HL-60 (cell line): Measurements from ENCODE around the gene CAMKK2.
"Not testable (repeated sequence)": the region's sequence is repeated elsewhere in the genome, so short reads cannot be mapped to it uniquely, and the experiment has no call there.

Experiments
- DNase-seq, 2 experiments: peaks; one replicate each; pipeline ENCODE4 v3.0.0-alpha.2; 2010 to 2020; ENCODE audit warnings: low read depth in 1 of 2, low spot score in 1 of 2
- H3K27ac ChIP-seq: fragments of 250-450 bp; sonication (Bioruptor Pico); replicated peaks from 2 replicates; pipeline ENCODE4 v1.5.1; 2020; ENCODE audit warnings: mild to moderate bottlenecking, moderate library complexity
- H3K27me3 ChIP-seq: fragments of 250-450 bp; sonication (Bioruptor Pico); 2 replicates; pipeline ENCODE4 v1.5.1; 2021; ENCODE audit warnings: mild to moderate bottlenecking, moderate library complexity; ENCODE audit not compliant: insufficient read depth, poor library complexity, severe bottlenecking
- H3K4me3 ChIP-seq: replicated peaks from 2 replicates; pipeline ENCODE4 v1.5.1; 2011; ENCODE audit warnings: mild to moderate bottlenecking, control low read depth, low read length; ENCODE audit not compliant: insufficient read depth
- GABPA ChIP-seq: IDR thresholded peaks from 2 replicates; pipeline ENCODE4 v1.6.1; 2012; ENCODE audit warnings: low read depth
- POLR2AphosphoS5 ChIP-seq: IDR thresholded peaks from 2 replicates; pipeline ENCODE4 v1.6.1; 2012; ENCODE audit warnings: low read depth
- SPI1 ChIP-seq: IDR thresholded peaks from 2 replicates; pipeline ENCODE4 v1.6.1; 2012; ENCODE audit warnings: low read depth, mild to moderate bottlenecking, borderline replicate concordance
- TF ChIP-seq, protein P1 (sequence below): IDR thresholded peaks from 2 replicates; pipeline ENCODE4 v1.6.1; 2012; ENCODE audit warnings: low read depth; ENCODE audit not compliant: insufficient replicate concordance
- TF ChIP-seq, protein P2 (sequence below): IDR thresholded peaks from one replicate; pipeline ENCODE4 v1.5.1; 2011; ENCODE audit warnings: low read length, control low read depth, inconsistent platforms; ENCODE audit not compliant: insufficient read depth

The CAMKK2 gene

DNA sequence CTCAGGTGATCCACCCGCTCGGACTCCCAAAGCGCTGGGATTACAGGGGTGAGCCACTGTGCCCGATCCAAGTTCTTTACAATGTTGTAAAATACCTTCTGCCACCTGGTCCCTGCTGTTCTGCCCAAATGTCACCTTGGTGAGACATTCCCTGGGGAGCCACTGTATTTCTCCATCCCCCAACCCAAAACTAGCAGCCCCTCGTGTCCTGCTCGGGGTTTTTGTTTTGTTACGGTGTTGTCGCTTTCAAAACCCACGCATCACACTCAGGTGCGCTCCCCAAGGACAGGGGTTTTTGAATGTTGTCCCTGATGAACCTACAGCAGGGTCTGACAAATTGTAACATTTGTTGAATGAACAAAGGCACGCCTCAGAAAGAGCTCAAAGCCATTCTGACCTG lies 37.4 kb downstream of the CAMKK2 start:
- no peak for DNase-seq
- no peak overlapping the region for H3K27ac ChIP-seq
- H3K4me3 ChIP-seq = no peak overlapping the region
- TF ChIP-seq SPI1 (no peak), POLR2AphosphoS5 (no peak), GABPA (no peak)
- TF ChIP-seq, protein P1, sequence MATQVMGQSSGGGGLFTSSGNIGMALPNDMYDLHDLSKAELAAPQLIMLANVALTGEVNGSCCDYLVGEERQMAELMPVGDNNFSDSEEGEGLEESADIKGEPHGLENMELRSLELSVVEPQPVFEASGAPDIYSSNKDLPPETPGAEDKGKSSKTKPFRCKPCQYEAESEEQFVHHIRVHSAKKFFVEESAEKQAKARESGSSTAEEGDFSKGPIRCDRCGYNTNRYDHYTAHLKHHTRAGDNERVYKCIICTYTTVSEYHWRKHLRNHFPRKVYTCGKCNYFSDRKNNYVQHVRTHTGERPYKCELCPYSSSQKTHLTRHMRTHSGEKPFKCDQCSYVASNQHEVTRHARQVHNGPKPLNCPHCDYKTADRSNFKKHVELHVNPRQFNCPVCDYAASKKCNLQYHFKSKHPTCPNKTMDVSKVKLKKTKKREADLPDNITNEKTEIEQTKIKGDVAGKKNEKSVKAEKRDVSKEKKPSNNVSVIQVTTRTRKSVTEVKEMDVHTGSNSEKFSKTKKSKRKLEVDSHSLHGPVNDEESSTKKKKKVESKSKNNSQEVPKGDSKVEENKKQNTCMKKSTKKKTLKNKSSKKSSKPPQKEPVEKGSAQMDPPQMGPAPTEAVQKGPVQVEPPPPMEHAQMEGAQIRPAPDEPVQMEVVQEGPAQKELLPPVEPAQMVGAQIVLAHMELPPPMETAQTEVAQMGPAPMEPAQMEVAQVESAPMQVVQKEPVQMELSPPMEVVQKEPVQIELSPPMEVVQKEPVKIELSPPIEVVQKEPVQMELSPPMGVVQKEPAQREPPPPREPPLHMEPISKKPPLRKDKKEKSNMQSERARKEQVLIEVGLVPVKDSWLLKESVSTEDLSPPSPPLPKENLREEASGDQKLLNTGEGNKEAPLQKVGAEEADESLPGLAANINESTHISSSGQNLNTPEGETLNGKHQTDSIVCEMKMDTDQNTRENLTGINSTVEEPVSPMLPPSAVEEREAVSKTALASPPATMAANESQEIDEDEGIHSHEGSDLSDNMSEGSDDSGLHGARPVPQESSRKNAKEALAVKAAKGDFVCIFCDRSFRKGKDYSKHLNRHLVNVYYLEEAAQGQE = no peak
- TF ChIP-seq, protein P2, sequence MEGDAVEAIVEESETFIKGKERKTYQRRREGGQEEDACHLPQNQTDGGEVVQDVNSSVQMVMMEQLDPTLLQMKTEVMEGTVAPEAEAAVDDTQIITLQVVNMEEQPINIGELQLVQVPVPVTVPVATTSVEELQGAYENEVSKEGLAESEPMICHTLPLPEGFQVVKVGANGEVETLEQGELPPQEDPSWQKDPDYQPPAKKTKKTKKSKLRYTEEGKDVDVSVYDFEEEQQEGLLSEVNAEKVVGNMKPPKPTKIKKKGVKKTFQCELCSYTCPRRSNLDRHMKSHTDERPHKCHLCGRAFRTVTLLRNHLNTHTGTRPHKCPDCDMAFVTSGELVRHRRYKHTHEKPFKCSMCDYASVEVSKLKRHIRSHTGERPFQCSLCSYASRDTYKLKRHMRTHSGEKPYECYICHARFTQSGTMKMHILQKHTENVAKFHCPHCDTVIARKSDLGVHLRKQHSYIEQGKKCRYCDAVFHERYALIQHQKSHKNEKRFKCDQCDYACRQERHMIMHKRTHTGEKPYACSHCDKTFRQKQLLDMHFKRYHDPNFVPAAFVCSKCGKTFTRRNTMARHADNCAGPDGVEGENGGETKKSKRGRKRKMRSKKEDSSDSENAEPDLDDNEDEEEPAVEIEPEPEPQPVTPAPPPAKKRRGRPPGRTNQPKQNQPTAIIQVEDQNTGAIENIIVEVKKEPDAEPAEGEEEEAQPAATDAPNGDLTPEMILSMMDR = no peak
- H3K27me3 ChIP-seq = no peaks in the 10 kb centered on the region

DNA sequence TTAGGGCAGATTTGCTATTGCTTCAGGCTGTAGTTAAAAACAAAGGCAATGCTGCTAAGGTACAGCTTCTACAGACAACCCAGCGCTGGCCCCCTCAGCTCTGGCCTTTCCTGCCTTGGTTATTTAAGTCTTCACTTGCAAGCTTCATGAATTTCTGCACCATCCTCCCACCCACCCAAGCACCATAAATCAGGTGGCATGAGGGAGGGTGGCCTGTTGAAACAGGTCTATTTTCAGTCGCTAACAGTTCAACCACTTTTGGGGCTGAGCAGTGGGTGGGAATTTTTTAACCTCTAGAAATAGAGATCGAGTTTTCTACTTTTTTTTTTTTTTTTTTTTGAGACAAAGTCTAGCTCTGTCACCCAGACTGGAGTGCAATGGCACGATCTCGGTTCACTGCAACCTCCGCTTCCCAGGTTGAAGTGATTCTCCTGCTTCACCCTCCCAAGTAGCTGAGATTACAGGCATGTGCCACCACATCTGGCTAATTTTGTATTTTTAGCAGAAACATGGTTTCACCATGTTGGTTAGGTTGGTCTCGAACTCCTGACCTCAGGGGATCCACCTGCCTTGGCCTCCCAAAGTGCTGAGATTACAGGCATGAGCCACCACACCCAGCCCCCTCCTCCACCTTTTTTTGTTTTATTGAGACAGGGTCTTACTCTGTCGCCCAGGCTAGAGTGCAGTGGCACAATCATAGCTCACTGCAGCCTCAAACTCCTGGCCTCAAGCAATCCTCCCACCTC lies 38.6 kb downstream of the CAMKK2 start:
- not testable (repeated sequence) for H3K4me3 ChIP-seq, H3K27ac ChIP-seq, H3K27me3 ChIP-seq, DNase-seq

DNA sequence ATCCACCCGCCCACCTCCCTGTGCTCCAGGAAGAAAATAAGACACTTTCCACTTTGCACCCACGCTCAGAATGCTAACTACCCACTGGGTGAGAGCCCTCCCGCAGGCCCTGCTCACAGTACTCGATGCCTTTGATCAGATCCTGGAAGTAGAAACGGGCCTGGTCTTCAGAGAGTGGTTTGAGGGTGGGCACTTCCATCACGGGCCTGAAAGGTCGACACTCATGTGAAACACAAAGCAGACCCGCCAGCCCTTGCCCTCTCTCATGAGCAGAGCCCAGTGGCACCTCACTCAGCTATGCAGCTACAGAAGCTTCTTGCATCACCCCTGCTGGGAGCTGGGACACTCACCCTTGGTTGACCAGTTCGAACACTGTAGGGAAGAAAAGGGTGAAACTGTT lies 41.1 kb downstream of the CAMKK2 start:
- TF ChIP-seq, protein P1 = no peak
- TF ChIP-seq SPI1 (no peak), POLR2AphosphoS5 (no peak)
- H3K27ac ChIP-seq = no peak overlapping the region
- no peak overlapping the region for H3K4me3 ChIP-seq
- no peaks in the 10 kb centered on the region for H3K27me3 ChIP-seq
- no peak for DNase-seq

DNA sequence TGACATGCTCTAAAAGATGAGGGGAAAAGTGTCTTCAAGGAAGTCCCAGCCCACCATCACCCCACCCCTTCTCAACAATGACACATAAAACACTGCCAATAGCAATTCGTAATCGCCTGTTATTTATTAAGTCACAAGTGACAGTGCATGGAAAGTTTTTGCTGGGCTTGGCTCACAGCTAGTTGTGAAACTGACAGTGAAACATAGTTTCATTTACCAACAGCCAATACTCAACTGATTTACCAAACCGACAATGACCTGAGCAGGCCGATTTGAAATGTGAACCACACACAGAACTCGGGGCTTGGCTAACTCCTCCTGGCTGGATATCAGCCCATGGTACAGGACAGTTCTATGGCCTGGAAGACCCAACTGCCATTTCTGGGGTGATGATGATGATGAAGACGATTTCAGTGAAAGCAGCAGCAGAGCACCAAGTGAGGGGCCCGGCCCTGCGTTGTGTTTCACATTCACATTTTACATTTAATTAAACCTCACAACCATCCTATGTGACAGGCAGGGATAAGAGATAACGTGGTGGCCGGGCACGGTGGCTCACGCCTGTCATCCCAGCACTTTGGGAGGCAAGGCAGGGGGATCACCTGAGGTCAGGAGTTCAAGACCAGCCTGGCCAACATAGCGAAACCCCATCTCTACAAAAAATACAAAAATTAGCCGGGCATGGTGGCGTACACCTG lies 42.7 kb downstream of the CAMKK2 start:
- H3K4me3 ChIP-seq = no peak overlapping the region
- TF ChIP-seq GABPA (no peak), POLR2AphosphoS5 (no peak), SPI1 (no peak)
- TF ChIP-seq, protein P1 = no peak
- TF ChIP-seq, protein P2 = no peak
- DNase-seq = no peak
- H3K27me3 ChIP-seq = no peaks in the 10 kb centered on the region
- H3K27ac ChIP-seq = no peak overlapping the region
